HCT116 (cell line): ENCODE results near the gene JOSD1. TPM values are rescaled to one million over a fixed set of nuclear protein-coding genes. Genes with fewer than 3 reads are reported as not detected.

ENCODE experiments used
- ATAC-seq: fragments of 200-7000 bp; cut with Tn5 transposase; 2 replicates; pipeline ENCODE4 v1.9.1; 2020; ENCODE audit warnings: mild to moderate bottlenecking, moderate library complexity
- BruUV-seq: library from RNA; stranded (reverse); fragments of 400-500 nt; replicated peaks from 2 replicates; lab custom pipeline; 2021; lab: Mats Ljungman, UMichigan
- CTCF ChIA-PET: fragments of 300-600 bp; sonication (Branson Sonifier 250); formaldehyde crosslinking; loops from one replicate; lab custom pipeline; 2021; ENCODE audit warnings: antibody characterized with exemption; lab: Charles Lee
- POLR2A ChIA-PET: fragments of 300-600, 350-600 bp; sonication (Branson Sonifier 250); formaldehyde crosslinking; loops from one replicate; lab custom pipeline; 2021; ENCODE audit warnings: antibody characterized with exemption; lab: Charles Lee
- RAD21 ChIA-PET, 2 experiments: fragments of 300-600 bp; sonication (Branson Sonifier 250); formaldehyde crosslinking; loops; one replicate each; lab custom pipeline; 2023; ENCODE audit warnings: low total read pairs in 2 of 2; ENCODE audit not compliant: uncharacterized antibody in 2 of 2, unreplicated experiment in 2 of 2, low non-redundant PET in 1 of 2; lab: Charles Lee
- DNase-seq: peaks from one replicate; pipeline ENCODE4 v3.0.0-alpha.2; 2010; ENCODE audit warnings: low read depth, low spot score
- H2AFZ ChIP-seq: fragments of 200-600 bp; shearing (Covaris generic), sonication (generic); 2 replicates; pipeline ENCODE4 v1.6.1; 2017; ENCODE audit warnings: low read depth, mixed run types, mixed read lengths, antibody characterized with exemption, low read length; ENCODE audit not compliant: poor library complexity, severe bottlenecking
- H3K27ac ChIP-seq: 2 replicates; pipeline ENCODE4 v1.5.1; 2012; ENCODE audit warnings: low read depth, low read length
- H3K27me3 ChIP-seq: fragments of 200-600 bp; sonication (generic); 2 replicates; pipeline ENCODE4 v1.6.1; 2016; ENCODE audit warnings: mixed run types, low read length, mixed read lengths; ENCODE audit not compliant: insufficient read depth
- H3K36me3 ChIP-seq, 2 experiments: fragments of 200-500 bp in 1 of 2; fragments of 200-600 bp in 1 of 2; sonication (Bioruptor generic) in 1 of 2; sonication (generic) in 1 of 2; 2 replicates each; pipeline versions ENCODE4 v1.5.1 to v1.6.1; 2014 to 2016; ENCODE audit warnings: low read length in 2 of 2, inconsistent platforms in 1 of 2, mixed read lengths in 1 of 2, mixed run types in 1 of 2; ENCODE audit not compliant: insufficient read depth in 2 of 2, control insufficient read depth in 1 of 2
- H3K4me1 ChIP-seq, 2 experiments: fragments of 200-600 bp in 1 of 2; sonication (generic) in 1 of 2; 2 replicates each; pipeline versions ENCODE4 v1.5.1 to v1.6.1; 2012 to 2017; ENCODE audit warnings: low read length in 2 of 2, inconsistent platforms in 1 of 2, mild to moderate bottlenecking in 1 of 2, mixed read lengths in 1 of 2, mixed run types in 1 of 2, moderate library complexity in 1 of 2; ENCODE audit not compliant: insufficient read depth in 2 of 2, control insufficient read depth in 1 of 2
- H3K4me2 ChIP-seq: fragments of 200-600 bp; sonication (generic); 2 replicates; pipeline ENCODE4 v1.6.1; 2017; ENCODE audit warnings: mixed run types, low read length, mixed read lengths
- H3K4me3 ChIP-seq, 2 experiments: fragments of 200-600 bp in 1 of 2; sonication (generic) in 1 of 2; replicated peaks in 1 of 2; 2 replicates each; pipeline ENCODE4 v1.5.1; 2011 to 2016; ENCODE audit warnings: low read length in 2 of 2, control low read depth in 1 of 2, low read depth in 1 of 2, mild to moderate bottlenecking in 1 of 2, mixed read lengths in 1 of 2, mixed run types in 1 of 2
- H3K79me2 ChIP-seq: fragments of 200-600 bp; sonication (generic); 2 replicates; pipeline ENCODE4 v1.6.1; 2017; ENCODE audit warnings: mild to moderate bottlenecking, mixed run types, low read length, moderate library complexity, mixed read lengths; ENCODE audit not compliant: insufficient read depth
- H3K9ac ChIP-seq: fragments of 200-600 bp; sonication (generic); 2 replicates; pipeline ENCODE4 v1.6.1; 2016; ENCODE audit warnings: low read length, mixed read lengths
- H3K9me2 ChIP-seq: fragments of 200-600 bp; sonication (generic), shearing (Covaris generic); 2 replicates; pipeline ENCODE4 v1.6.1; 2017; ENCODE audit warnings: mixed run types, mild to moderate bottlenecking, moderate library complexity; ENCODE audit not compliant: insufficient read depth
- H3K9me3 ChIP-seq, 2 experiments: fragments of 200-500 bp in 1 of 2; fragments of 200-600 bp in 1 of 2; sonication (Bioruptor generic) in 1 of 2; sonication (generic) in 1 of 2; 2 replicates each; pipeline ENCODE4 v1.6.1; 2014 to 2017; ENCODE audit warnings: low read length in 2 of 2, mixed read lengths in 2 of 2, inconsistent platforms in 1 of 2, low read depth in 1 of 2, mild to moderate bottlenecking in 1 of 2, mixed run types in 1 of 2, moderate library complexity in 1 of 2; ENCODE audit not compliant: control insufficient read depth in 1 of 2, insufficient read depth in 1 of 2
- H4K20me1 ChIP-seq: fragments of 200-600 bp; sonication (generic), shearing (Covaris generic); 2 replicates; pipeline ENCODE4 v1.6.1; 2017; ENCODE audit warnings: mixed run types, mild to moderate bottlenecking, moderate library complexity; ENCODE audit not compliant: insufficient read depth
- ATF3 ChIP-seq: IDR thresholded peaks from 2 replicates; pipeline ENCODE4 v1.6.1; 2012
- CBX3 ChIP-seq: IDR thresholded peaks from 2 replicates; pipeline ENCODE4 v1.6.1; 2012; ENCODE audit warnings: low read depth
- CEBPB ChIP-seq: IDR thresholded peaks from 2 replicates; pipeline ENCODE4 v1.6.1; 2012; ENCODE audit warnings: low read depth
- ELF1 ChIP-seq: IDR thresholded peaks from 2 replicates; pipeline ENCODE4 v1.6.1; 2012; ENCODE audit warnings: low read depth, borderline replicate concordance
- EZH2 ChIP-seq: fragments of 200-600 bp; sonication (generic); IDR thresholded peaks from 2 replicates; pipeline ENCODE4 v1.6.1; 2017; ENCODE audit warnings: antibody characterized with exemption, mixed run types
- FOSL1 ChIP-seq: IDR thresholded peaks from 2 replicates; pipeline ENCODE4 v1.6.1; 2012; ENCODE audit warnings: low read depth
- JUND ChIP-seq: IDR thresholded peaks from 2 replicates; pipeline ENCODE4 v1.6.1; 2012
- POLR2A ChIP-seq: IDR thresholded peaks from 2 replicates; pipeline ENCODE4 v1.7.0; 2011; ENCODE audit warnings: borderline replicate concordance; ENCODE audit not compliant: insufficient read depth, insufficient read length; ENCODE audit errors: extremely low read depth
- POLR2AphosphoS5 ChIP-seq: IDR thresholded peaks from 2 replicates; pipeline ENCODE4 v1.6.1; 2011; ENCODE audit warnings: mild to moderate bottlenecking, low read depth, low read length, moderate library complexity
- RAD21 ChIP-seq: IDR thresholded peaks from 2 replicates; pipeline ENCODE4 v1.6.1; 2012; ENCODE audit warnings: low read depth, mild to moderate bottlenecking
- SIN3A ChIP-seq: IDR thresholded peaks from 2 replicates; pipeline ENCODE4 v1.6.1; 2012; ENCODE audit warnings: low read depth
- SP1 ChIP-seq: IDR thresholded peaks from 2 replicates; pipeline ENCODE4 v1.6.1; 2012; ENCODE audit warnings: low read depth
- SRF ChIP-seq: IDR thresholded peaks from 2 replicates; pipeline ENCODE4 v1.6.1; 2012; ENCODE audit warnings: low read depth
- TCF7L2 ChIP-seq: IDR thresholded peaks from 2 replicates; pipeline ENCODE4 v1.7.0; 2011; ENCODE audit warnings: borderline replicate concordance, inconsistent platforms; ENCODE audit not compliant: insufficient read depth, insufficient read length; ENCODE audit errors: extremely low read depth
- YY1 ChIP-seq: IDR thresholded peaks from 2 replicates; pipeline ENCODE4 v1.6.1; 2011; ENCODE audit warnings: low read length, low read depth, moderate library complexity, mild to moderate bottlenecking; ENCODE audit not compliant: insufficient replicate concordance; ENCODE audit errors: extremely low read depth
- ZFX ChIP-seq: fragments of 450-650 bp; IDR thresholded peaks from 2 replicates; pipeline ENCODE4 v1.6.1; 2017
- ZNF274 ChIP-seq: fragments of 200-500 bp; sonication (Bioruptor generic); IDR thresholded peaks from 2 replicates; pipeline ENCODE4 v1.6.1; 2014; ENCODE audit warnings: mild to moderate bottlenecking, low read depth, low read length, inconsistent platforms
- intact Hi-C: fragments of 100-400 bp; cut with micrococcal nuclease; formaldehyde crosslinking; loops from 2 replicates; pipeline ENCODE4 v1.10.0; 2022
- total RNA-seq: library from RNA; stranded (reverse); gene quantifications from one replicate; pipeline ENCODE4 v1.2.1, GENCODE V29; 2021; ENCODE audit not compliant: unreplicated experiment
- TF ChIP-seq, protein P1 (sequence below): IDR thresholded peaks from 2 replicates; pipeline ENCODE4 v1.6.1; 2012

JOSD1 gene
- total RNA-seq, 1 experiment from 2014 or later: 67.3 TPM

DNA sequence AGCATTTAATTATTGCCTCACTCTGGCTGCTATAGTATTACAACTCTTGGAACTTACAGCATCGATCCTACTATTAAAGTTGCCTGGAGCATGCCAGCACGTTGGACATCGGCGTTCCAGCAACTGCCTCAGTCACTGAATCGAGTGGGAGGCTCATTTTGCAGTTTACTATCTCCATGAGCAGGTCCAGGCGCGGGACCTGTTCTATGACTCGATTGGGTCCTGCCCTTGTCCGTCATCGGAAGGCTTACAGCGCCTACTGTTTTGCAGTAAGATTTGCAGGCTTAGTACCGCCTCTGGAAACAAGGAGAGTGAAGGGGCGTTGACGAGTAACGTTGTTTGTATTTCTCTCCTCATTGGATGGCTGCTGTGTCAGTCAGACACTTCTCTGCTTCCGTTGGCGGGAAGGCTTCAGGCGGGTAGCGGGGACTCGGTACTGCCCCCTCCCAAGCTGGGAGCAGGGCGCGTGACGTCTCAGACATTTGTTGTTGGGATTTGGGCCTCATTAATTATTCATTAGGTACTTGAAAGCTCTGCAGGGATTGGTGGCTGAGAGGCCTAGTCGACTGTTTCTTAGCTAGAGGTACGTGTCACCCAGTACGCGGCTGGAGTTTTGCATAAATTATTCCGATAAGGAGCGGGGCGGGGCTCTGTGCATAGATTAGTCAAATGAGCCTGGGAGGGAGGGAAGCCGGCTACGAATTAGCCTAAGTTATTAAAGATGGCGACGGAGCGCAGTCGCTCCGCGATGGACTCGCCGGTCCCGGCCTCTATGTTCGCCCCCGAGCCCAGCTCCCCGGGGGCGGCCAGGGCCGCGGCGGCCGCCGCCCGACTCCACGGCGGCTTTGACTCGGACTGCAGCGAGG, 4.7 kb upstream of the JOSD1 start, which contains the start of gene GTPBP1:
Gene GTPBP1 (plus strand): TSS at position 710 of the 866 bp plus-strand sequence. CDS start 12 bp downstream, at position 722.
- DNase-seq (peak; percentile 100), ATAC-seq (peak; percentile 84)
- no peaks in the 10 kb centered on the region for H3K9me3 ChIP-seq
- peaks cover 21 to 45% of the 10 kb centered on the region in 2 experiments for H3K4me1 ChIP-seq
- peak within 1 kb of the TSS; percentile 85 to 91 for H3K4me3 ChIP-seq
- CTCF ChIA-PET: interaction anchor here (0.8 to 1.0 kb wide), 5 partner anchors 19 to 653 kb away, joined by 3 to 4 read pairs (median 4); partner anchors contain the start of gene TOMM22
- H3K36me3 ChIP-seq: peaks cover 0 to 9% of the 10 kb centered on the region in 2 experiments; a peak in 2 of 4 replicates
- TF ChIP-seq SP1: peak; percentile 100
- TF ChIP-seq POLR2A: peak; percentile 73
- TF ChIP-seq POLR2AphosphoS5: peak; percentile 83
- no peak for TF ChIP-seq JUND
- TF ChIP-seq YY1: peak; percentile 90
- TF ChIP-seq SRF: peak; percentile 65; the same call in 1 of the 2 replicates
- TF ChIP-seq EZH2: no peak
- H3K4me2 ChIP-seq: peak within 1 kb of the TSS; percentile 88
- no peaks in the 10 kb centered on the region for H3K9me2 ChIP-seq
- peak within 1 kb of the TSS; percentile 93 for H3K9ac ChIP-seq
- RAD21 ChIA-PET: interaction anchor here (0.6 to 0.9 kb wide), 3 partner anchors 24 to 229 kb away, joined by 3 to 6 read pairs (median 4); partner anchors contain the start of gene TOMM22 (in 1 of the 2)
- no TSS peak for BruUV-seq
- no peak within 1 kb of the TSS for H2AFZ ChIP-seq
- H4K20me1 ChIP-seq: no peaks in the 10 kb centered on the region
- POLR2A ChIA-PET: interaction anchor here (0.8 to 1.9 kb wide), 6 partner anchors 9 to 49 kb away, joined by 3 to 14 read pairs (median 5); partner anchors contain the start of gene TOMM22
- no peaks in the 10 kb centered on the region for H3K27me3 ChIP-seq
- H3K79me2 ChIP-seq: peaks cover 46% of the 10 kb centered on the region
- H3K27ac ChIP-seq: peak within 1 kb of the TSS; percentile 84
- intact Hi-C loops: no loop called here

DNA sequence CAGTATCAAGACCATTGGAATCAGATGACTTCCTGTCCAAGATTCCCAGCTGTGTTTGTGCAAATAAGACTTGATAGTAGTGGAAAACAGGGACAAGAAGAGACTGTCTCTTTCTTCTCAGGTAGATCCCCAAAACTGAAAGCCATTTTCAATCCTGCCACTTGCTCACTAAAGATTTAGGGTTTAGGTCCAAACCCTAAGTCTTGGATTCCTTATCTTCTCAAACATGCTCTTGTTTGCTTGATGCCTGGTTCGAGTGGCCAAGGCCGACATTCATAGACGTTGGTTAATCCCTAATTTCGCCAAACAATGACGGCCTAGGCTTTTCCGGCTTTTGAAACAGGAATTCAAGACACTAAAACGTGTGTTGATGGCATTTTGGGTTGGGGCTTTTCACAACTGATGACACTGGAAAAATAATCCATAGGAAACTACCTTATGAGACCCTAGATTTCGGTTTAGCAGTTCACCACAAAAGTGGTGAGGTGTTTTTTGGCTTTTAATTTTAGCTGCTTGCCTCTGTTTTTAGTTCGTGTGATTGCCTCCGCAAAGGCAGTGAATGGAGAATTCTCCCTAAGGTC, 4.0 kb upstream of the JOSD1 start:
- no peak overlapping the region for H2AFZ ChIP-seq
- 0 out of 4 replicates have a peak, but pooled peaks cover 0 to 5% of the 10 kb centered on the region in 2 experiments for H3K36me3 ChIP-seq
- RAD21 ChIA-PET: no interaction called here
- POLR2A ChIA-PET: interaction anchor here (0.9 to 1.7 kb wide), 2 partner anchors 8 to 23 kb away, joined by 3 to 14 read pairs; partner anchors contain the start of gene TOMM22
- peak overlapping the region; percentile 50 for H3K9ac ChIP-seq
- peak overlapping the region; percentile 28 for H3K27ac ChIP-seq
- H3K79me2 ChIP-seq: peaks cover 46% of the 10 kb centered on the region
- H3K27me3 ChIP-seq: no peaks in the 10 kb centered on the region
- peak overlapping the region; percentile 67 for H3K4me2 ChIP-seq
- no peaks in the 10 kb centered on the region for H3K9me3 ChIP-seq
- CTCF ChIA-PET: no interaction called here
- DNase-seq (no peak), ATAC-seq (no peak)
- H4K20me1 ChIP-seq: no peaks in the 10 kb centered on the region
- BruUV-seq: no TSS peak
- H3K4me1 ChIP-seq: peaks cover 21 to 48% of the 10 kb centered on the region in 2 experiments
- H3K9me2 ChIP-seq: no peaks in the 10 kb centered on the region
- intact Hi-C loops: no loop called here
- H3K4me3 ChIP-seq: peak overlapping the region; percentile 34 to 43
- no peak for TF ChIP-seq POLR2A
- no peak for TF ChIP-seq CBX3
- no peak for TF ChIP-seq ATF3
- TF ChIP-seq ELF1: no peak
- no peak for TF ChIP-seq RAD21
- TF ChIP-seq FOSL1: no peak
- TF ChIP-seq TCF7L2: no peak
- no peak for TF ChIP-seq SP1
- no peak for TF ChIP-seq EZH2
- TF ChIP-seq CEBPB: no peak
- TF ChIP-seq YY1: no peak
- TF ChIP-seq, protein P1, sequence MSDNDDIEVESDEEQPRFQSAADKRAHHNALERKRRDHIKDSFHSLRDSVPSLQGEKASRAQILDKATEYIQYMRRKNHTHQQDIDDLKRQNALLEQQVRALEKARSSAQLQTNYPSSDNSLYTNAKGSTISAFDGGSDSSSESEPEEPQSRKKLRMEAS: no peak
- no peak for TF ChIP-seq ZNF274
- TF ChIP-seq SIN3A: no peak
- no peak for TF ChIP-seq ZFX
